HuH-7.5 (cell line): Measurements from ENCODE around the gene KIF3B.
"Not testable (repeated sequence)": the region's sequence is repeated elsewhere in the genome, so short reads cannot be mapped to it uniquely, and the experiment has no call there.

ENCODE experiments used
- DNase-seq: peaks from one replicate; pipeline ENCODE4 v3.0.0; 2011; ENCODE audit warnings: low spot score

KIF3B gene

DNA sequence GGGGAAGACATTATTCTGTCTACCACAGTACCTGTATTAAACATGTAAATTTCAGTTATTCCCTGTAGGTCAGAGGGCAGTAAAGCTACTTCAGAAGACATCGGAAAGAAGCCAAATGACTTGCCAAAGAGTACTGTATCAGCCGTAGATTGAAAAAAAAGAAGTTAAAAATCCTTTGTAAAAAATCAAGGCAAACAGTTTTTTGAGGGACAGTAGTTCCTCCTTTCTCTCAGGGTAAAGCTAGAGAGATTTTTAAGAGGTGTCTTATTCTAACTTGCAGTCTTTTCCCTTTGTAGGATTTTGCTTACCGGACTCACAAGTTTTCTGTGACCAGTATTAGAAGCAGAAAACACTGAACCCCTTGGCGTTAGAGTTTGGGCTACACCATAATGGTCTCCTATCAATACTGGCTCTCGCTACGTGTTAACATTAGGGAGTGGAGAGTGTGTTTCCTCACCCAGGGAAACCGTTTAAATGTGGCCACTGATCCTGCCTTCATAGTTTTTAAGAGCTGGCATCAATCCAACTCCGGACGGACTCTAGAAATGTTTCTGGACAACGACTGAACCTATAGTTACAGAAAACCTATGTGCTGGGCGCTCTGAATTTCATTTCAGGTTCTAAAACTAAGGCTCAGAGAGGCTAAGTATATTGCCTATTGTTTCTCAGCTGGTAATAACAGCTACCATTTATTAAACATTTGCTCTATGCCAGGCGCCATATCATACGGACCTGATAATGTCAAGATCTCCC lies 79.3 kb downstream of the KIF3B start:
- DNase-seq, result no peak

DNA sequence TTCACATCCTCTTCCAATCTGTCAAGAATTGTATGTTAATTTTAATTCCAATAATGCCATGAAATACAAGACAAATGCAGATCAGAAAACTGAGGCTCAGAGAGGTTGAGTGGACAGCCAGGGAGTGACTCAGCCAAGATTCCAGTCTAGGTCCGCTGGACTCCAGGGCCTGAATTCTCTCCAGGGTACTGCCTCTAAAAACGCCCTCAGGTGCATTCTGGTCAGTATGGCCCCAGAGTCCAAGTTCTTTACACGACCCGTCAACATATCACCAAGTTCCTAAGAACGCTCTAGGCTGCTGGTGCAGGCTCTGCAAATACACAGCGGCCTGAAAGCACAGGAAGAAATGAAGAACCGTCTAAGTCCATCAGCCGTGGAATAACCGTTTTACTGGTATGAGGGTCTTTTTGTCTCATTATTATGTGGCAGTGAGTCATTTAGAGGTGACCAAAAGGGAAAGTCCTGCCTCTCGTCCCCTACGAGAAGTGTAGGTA lies 80.0 kb downstream of the KIF3B start:
- DNase-seq, result no peak

DNA sequence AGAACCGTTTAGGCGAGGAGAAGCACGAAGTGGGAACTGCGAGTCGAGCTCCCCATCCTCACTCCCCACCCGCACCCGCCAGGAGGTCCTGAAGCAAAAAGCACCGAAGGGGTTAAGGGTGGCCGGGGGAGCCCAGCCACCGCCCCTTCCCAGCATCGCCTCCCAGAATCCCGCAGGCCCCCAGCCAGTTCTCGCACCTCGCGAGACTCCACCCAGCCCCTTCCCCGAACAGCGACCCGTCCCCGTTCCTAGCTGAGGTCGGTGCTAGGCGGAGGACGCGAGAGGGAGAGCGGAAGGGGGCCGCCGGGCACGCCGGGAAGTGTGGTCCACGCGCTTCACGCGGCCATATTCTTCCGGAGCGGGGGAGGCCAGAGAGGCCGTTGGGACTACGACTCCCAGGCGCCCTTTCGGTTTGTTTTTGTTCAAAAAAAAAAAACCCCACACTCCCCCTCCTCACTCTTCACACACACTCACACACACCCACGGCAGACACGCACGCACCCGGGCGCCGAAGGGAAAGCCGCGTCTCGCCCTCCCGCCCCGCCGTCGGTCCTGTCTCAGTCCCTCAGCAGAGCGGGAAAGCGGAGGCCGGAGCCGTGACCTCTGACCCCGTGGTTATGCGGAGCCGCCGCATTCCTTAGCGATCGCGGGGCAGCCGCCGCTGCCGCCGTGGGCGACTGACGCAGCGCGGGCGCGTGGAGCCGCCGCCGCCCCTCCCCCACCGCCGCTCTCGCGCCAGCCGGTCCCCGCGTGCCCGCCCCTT lies 80.6 kb downstream of the KIF3B start, which contains the start of gene ASXL1:
ASXL1 (plus strand) TSS at position 463 of the 763 bp plus-strand sequence. CDS start 445 bp downstream, outside the sequence.
- DNase-seq, result peak; percentile 99

DNA sequence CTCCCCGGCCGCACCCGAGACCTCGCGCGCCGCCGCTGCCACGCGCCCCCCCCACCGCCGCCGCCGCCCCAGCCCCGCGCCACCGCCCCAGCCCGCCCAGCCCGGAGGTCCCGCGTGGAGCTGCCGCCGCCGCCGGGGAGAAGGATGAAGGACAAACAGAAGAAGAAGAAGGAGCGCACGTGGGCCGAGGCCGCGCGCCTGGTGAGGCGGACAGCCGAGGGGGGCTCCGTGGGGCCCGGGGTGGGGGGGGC lies 81.1 kb downstream of the KIF3B start:
- DNase-seq, result no peak

DNA sequence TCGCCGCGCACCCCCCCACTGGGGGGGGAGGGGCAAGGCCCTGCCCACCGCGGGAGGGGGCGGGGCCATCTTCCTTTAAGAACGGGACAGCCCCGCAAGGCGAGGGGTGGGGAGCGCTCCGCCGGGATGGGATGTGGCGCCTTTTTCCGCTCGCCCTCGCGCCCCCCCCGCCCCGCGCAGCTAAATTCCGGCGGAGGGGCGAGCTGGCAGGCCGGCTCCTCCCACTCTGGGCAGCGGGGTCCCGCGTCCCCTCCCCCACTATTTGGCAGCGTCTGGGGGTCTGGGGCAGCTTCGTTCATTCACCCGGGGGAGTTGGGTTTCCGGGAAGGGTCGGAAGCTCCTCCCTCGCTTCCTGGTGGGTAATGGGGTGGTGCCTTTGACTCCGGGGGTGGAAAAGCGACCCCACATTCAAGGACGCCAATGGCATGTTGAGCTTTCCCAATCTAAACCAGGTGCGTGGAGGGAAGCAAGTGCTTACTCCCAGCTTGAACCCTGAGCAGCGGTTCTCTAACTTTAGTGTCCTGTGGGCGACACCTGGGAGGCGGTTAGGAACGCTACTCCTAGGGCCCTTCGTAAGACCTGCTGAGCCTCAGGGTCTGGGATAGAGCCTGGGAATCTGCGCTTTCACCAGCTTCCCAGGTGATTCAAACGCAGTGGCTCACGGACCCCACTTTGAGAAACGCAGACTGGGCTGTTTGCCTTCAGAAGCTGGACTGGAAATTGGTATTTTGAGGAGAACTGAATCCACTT lies 81.6 kb downstream of the KIF3B start:
- DNase-seq, result peak; percentile 70

DNA sequence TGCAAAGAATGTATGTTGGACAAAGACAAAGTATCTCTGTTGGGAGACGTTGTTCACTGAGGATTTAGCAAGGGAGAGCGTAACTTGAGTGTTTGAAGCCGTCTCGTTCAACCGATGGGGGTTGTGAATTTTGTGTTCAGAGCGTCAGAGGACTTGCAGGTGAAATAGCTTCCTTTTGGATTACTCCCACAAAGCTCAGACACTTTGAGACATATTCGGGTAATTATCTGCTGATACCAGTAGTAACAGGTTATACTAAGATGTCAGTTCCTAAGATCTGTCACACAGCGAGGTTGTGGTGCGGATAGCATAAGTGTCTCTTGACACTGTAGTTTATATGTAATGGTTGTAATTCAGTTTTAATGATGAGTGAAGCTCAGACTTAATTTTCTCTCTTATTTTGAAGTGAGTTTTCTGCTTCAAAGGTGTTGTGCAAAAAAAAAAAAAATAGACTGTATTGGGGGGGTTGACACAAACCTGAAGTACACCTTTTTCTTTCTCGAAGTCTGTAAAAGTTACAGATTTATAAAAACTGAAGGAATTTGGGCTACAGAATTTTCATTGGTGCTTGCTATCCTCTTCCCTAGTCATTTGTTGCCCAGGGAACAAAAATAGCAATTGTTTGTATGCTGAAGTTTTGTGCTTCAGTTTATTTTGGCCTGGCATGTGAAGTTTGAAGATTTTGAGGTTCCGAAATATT lies 82.3 kb downstream of the KIF3B start:
- no peak for DNase-seq

DNA sequence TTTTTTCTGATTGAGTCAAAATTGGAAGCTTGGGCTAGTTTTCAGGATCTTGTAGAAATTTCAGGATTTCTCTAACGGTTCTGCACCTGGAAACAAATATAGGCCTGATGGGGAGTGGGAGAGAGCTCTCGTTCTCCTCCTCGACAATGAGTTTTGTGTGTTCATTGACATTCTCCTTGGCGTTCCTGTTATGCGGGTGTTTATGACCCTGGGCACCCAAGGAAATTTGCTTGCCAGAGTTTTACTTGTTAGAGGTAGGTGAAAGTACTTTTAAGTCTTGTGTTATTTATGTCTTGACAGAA lies 82.8 kb downstream of the KIF3B start:
- DNase-seq, result no peak

DNA sequence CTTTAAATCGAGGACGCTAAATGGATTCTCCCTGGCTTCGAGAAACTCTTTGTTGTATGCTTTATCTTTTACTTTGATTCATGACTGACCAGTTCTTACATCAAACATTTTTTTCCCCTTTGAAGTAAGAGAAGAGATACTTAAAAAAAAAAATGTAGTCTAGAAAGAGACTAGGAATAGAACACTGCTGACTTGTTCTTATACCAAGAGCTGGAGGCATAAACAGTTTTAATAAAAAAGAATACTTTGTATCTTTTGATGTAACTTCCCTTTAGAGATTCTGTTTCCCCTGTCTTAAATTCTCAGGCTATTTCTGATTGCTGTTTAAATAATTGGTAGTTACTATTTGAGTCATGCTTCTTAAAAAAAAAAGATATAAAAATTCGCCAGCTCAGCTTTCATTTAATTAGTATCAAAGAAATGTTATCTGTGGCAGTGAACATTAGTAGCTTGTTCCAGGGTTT lies 85.5 kb downstream of the KIF3B start:
- DNase-seq, result no peak

DNA sequence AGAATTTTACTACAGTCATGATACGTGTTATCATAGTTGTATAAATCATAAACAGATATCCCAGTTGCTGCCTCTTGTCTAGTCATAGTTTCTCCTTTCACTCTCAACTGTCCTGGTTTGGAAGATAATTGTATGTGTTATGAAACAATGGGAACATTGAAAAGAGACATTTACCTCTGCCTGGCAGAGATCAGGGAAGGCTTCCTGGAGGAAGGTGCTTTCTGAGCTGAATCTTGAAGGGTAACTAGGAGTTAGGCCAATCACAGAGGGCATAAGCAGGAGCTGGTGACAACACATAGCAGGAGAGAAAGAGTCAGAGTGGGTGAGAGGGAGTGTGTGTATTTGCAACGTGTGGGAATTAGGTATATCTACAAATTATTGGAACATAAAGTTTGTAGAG lies 86.0 kb downstream of the KIF3B start:
- no peak for DNase-seq

DNA sequence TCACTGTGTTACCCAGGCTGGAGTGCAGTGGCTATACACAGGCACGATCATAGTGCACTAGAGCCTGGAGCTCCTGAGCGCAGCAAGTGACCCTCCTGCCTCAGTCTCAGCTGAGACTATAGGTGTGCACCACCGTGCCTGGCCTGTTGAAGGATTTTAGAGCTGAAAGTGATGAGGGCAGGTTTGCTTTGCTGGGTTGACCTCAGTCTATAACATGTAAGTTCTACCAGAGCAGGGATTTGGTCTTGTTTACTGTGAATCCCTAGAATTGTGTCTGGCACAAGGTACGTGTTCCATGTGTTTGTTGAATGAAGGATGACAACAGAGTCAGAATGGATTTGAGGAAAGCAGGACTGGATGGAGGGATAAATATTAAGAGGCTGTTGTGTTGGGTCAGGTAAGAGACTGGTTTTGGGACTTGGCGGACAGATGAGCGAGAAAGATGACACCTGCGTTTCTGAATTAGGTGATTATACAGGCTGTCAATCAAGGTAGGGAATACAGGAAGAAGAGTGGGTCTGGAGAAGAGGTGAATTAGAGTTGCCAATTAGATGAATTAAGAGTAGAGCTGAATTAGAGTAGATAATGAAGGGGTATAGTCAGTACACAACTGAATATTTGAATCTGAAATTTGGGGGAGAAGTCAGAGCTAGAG lies 87.2 kb downstream of the KIF3B start:
- DNase-seq, result no peak

DNA sequence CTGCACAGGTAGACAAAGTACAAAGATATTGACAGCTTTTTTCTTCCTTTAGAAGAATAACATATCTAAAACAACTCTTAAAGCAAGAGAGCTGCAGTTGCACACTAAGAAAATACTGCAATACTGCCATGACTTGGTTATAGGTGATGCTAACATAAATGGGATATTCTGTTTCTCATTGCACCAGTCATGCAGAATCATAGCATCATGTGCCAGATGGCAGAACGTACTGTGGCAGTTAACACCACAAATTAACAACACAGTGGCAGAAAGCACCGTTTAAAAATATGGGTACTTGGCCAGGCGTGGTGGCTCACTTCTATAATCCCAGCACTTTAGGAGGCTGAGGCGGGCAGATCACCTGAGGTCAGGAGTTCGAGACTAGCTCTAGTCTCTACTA lies 88.1 kb downstream of the KIF3B start:
- no peak for DNase-seq

DNA sequence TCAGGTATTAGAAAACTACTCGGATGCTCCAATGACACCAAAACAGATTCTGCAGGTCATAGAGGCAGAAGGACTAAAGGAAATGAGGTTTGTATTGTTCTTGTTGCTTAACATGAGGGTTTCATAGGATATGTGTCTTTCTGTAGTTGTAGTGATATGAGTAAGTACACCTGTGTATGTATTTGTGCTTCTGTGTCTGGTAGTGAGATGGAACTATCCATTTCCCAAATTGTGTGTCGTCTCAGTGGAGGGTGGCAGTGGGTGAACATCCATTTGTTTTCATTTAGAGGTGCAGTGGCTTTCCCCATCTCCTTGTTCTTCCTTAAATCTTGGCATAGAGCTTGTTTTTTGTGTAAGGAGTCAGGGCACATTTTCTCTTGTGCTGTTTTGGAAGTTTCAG lies 88.9 kb downstream of the KIF3B start:
- DNase-seq, result no peak

DNA sequence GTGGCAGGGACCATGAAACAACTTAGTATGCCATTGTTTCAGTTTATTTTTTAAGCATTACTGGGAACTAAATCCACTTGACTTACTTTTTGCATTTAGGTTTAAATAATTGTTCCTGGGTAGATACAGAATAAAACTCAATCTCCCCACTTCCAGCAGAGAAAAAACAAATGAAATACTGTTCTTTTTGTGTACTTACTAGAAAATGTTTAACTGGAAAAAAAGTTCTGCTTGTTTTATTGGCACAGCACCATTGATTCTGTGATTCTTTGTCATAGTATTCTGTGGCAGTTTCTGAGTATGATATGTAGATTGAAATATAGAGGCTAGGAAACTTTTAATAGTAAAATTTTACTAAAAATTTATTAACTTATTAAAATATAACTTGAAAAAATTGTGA lies 90.9 kb downstream of the KIF3B start:
- no peak for DNase-seq

DNA sequence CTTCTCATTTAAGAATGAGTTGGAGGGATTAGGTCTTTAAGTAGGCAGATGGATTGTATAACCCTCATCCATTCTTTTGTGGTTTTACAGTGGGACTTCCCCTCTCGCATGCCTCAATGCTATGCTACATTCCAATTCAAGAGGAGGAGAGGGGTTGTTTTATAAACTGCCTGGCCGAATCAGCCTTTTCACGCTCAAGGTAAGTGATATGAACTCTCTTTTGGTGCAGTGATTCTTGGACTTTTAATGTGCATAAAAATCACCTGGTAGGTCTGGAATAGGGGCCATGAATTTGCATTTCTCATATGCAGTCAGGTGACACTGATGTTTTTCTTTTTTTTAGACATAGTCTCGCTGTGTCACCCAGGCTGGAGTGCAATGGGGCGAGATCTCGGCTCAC lies 91.5 kb downstream of the KIF3B start:
- DNase-seq, result no peak

DNA sequence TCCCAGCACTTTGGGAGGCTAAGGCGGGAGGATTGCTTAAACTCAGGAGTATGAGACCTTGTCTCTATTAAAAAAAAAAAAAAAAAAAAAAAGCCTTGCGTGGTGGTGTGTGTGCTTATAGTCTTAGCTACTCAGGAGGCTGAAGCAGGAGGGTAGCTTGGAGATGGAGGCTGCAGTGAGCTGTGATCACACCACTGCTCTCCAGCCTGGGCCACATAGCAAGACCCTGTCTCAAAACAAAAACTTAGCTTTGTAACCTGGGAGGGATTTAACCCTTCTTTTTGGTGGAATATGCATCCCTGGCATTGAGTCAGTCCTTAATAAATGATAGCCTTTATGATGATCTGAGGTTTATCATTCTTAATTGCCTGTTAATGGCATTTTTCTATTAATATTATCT lies 93.4 kb downstream of the KIF3B start:
- no peak for DNase-seq

DNA sequence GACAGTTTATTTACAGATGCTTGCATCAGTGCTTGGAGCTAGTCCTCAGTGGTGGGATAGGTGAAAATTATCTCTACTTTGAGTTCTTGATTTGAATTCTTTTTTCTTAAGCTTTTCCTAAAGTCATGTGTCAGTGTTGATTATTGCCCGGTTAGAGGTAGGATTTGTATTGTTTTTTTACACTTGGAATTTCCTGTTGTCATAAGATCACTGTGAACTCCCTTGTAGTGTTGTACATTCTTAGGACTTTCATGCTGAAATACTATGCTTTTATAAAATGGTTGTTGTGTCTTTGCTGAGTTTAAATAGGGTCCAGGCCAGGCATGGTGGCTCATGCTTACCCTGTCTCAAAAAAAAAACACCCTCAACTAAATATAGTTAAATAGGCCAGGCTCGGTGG lies 101.0 kb downstream of the KIF3B start:
- DNase-seq, result no peak

DNA sequence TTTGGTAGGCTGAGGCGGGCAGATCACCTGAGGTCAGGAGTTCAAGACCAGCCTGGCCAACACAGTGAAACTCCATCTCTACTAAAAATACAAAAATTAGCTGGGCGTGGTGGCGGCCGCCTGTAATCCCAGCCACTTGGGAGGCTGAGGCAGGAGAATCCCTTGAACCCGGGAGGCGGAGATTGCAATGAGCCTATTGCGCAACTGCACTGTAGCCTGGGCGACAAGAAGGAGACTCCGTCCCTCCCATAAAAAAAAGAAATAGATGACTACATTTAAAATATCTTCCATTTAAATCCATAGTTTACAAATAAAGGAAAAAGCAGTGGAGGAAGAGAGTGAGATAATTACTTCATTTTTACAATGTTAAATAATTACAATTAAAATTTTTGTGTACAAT lies 102.6 kb downstream of the KIF3B start:
- DNase-seq, result not testable (repeated sequence)

DNA sequence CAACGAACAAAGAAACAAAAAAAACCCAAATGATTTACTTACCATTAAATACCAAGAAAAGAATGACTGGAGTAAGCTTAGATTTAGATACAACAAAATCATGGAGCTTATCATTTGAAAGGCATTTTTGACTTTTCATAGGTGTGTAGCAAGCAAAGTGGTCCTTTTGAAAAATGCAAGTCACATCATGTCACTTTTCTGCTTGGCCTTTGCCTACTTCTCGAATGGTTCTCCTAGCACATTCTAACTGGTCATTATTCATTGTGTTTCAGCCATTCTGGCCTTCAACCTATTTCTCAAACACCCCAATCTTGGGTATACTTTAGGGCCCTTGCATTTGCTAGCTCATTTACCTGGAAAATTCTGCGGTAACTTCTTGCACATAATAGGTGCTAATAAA lies 103.3 kb downstream of the KIF3B start:
- DNase-seq, result no peak

DNA sequence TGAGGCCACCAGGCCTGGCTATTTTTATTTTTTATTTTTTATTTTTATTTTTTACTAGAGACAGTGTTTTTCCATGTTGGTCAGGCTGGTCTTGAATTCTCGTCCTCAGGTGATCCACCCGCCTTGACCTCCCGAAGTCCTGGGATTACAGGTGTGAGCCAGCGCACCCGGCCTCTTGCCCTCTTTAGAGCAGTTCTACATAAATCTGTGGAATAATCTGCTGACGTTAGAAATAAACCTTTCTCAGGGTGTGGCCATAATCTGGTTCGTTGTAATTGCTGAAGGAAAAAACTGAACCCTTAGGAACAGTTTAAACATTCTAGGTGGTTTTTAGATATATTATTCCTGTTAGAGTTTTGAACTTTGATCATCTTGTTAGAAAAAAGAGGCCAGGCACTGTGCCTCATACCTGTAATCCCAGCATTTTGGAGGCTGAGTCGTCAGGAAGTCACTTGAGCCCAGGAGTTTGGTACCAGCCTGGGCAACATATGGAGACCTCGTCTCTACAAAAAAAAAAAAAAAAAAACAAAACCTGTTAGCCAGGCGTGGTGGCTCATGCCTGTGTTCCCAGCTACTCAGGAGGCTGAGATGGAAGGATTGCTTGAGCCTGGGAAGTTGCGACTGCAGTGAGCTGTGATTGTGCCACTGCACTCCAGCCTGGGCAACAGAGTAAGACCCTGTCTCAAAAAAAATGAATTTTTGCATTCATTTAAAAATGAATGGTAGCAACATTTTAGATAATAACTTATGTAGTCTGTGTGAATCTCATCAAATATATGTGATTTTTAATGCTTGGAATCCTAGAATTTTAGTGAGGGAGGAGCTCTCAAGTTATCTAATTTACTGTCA lies 104.9 kb downstream of the KIF3B start:
- no peak for DNase-seq

DNA sequence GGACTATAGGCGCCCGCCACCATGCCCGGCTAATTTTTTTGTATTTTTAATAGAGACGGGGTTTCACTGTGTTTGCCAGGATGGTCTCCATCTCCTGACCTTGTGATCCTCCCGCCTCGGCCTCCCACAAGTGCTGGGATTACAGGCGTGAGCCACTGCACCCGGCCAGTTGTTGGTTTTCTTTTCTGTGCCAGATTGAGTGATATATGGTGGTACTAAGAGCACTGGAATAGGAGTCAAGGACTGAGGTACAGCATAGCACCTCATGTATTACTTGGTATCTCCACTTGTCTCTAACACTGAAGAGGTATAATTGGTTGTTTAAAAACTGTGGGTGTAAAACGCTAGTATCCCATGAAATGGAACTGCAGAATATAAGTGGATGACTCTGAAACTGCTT lies 106.0 kb downstream of the KIF3B start:
- not testable (repeated sequence) for DNase-seq
